ENCODE results near the gene ECE1.
"Not testable (repeated sequence)": the region's sequence is repeated elsewhere in the genome, so short reads cannot be mapped to it uniquely, and the experiment has no call there.

Gene ECE1

GRCh38 chr1:21216835-21217811 is 73.1 kb downstream of the ECE1 start:
- Histone ChIP-seq H3K79me2 (ENCODE audit: insufficient read depth, low read length) (no peaks in the 10 kb centered on the region), H3F3A (ENCODE audit: low read depth) (no peaks in the 10 kb centered on the region), H3K4me3 (ENCODE audit: low read length, poor library complexity, severe bottlenecking) (no peak overlapping the region), H3K4me2 (ENCODE audit: low read depth, low read length, poor library complexity, severe bottlenecking) (no peak overlapping the region), H3K36me3 (ENCODE audit: insufficient read depth, low read length) (no peaks in the 10 kb centered on the region), H3K9ac (ENCODE audit: low read depth, low read length, poor library complexity, severe bottlenecking) (no peak overlapping the region), H3K4me1 (ENCODE audit: insufficient read depth, low read length, poor library complexity, severe bottlenecking) (no peaks in the 10 kb centered on the region), H3K9me2 (replicated peaks; ENCODE audit: low read depth, low read length) (no peaks in the 10 kb centered on the region), H4K20me1 (ENCODE audit: insufficient read depth, low read length, poor library complexity, severe bottlenecking) (no peaks in the 10 kb centered on the region), H3K9me3 (ENCODE audit: insufficient read depth, low read depth, low read length) (no peaks in the 10 kb centered on the region), H2AFZ (ENCODE audit: low read length) (no peak overlapping the region), H3K27me3 (ENCODE audit: insufficient read depth, low read length, poor library complexity, severe bottlenecking) (no peaks in the 10 kb centered on the region)
- peak; percentile 81 for TF ChIP-seq CTCF (conservative IDR thresholded peaks at IDR 0.05; ENCODE audit: low read length)
- no peak for TF ChIP-seq EZH2phosphoT487 (IDR thresholded peaks at IDR 0.05; ENCODE audit: borderline replicate concordance)

- no peaks in the 10 kb centered on the region for H3K9me2 ChIP-seq (replicated peaks; ENCODE audit: low read depth, low read length)
- no peaks in the 10 kb centered on the region for H3K27me3 ChIP-seq (ENCODE audit: insufficient read depth, low read length, poor library complexity, severe bottlenecking)
- H3K9me3 ChIP-seq (ENCODE audit: insufficient read depth, low read depth, low read length): no peaks in the 10 kb centered on the region
- H3K9ac ChIP-seq (ENCODE audit: low read depth, low read length, poor library complexity, severe bottlenecking): no peak overlapping the region
- no peaks in the 10 kb centered on the region for H4K20me1 ChIP-seq (ENCODE audit: insufficient read depth, low read length, poor library complexity, severe bottlenecking)
- H2AFZ ChIP-seq (ENCODE audit: low read length): no peak overlapping the region
- H3F3A ChIP-seq (ENCODE audit: low read depth): no peaks in the 10 kb centered on the region
- H3K4me2 ChIP-seq (ENCODE audit: low read depth, low read length, poor library complexity, severe bottlenecking): no peak overlapping the region
- no peaks in the 10 kb centered on the region for H3K36me3 ChIP-seq (ENCODE audit: insufficient read depth, low read length)
- H3K79me2 ChIP-seq (ENCODE audit: insufficient read depth, low read length): no peaks in the 10 kb centered on the region
- no peak for TF ChIP-seq CTCF (conservative IDR thresholded peaks at IDR 0.05; ENCODE audit: low read length)
- no peak for TF ChIP-seq EZH2phosphoT487 (IDR thresholded peaks at IDR 0.05; ENCODE audit: borderline replicate concordance)
- no peak overlapping the region for H3K4me3 ChIP-seq (ENCODE audit: low read length, poor library complexity, severe bottlenecking)
- no peaks in the 10 kb centered on the region for H3K4me1 ChIP-seq (ENCODE audit: insufficient read depth, low read length, poor library complexity, severe bottlenecking)
These were observed 78.1 kb downstream of the ECE1 start for GRCh38 chr1:21212126-21212525.

DNA sequence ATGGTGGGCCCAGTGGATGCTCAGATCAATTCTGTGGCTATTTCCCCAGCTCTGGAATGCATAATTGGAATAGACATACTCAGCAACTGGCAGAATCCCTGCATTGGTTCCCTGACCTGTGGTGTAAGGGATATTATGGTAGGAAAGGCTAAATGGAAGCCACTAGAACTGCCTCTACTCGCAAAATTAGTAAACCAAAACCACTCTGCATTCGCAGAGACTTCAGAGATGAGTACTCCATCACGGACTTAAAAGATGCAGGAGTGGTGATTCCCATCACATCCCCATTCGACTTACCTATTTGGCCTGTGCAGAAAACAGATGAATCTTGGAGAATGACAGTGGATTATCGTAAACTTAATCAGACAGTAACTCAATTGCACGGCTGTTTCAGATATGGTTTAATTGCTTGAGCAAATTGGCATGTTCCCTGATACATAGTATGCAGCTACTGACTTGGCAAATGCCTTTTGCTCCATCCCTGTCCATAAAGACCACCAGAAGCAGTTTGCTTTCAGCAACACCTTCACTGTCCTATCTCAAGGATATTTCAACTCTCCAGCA is 82.0 kb downstream of the ECE1 start:
- H3K9me3 ChIP-seq (ENCODE audit: insufficient read depth, low read depth, low read length); H3K4me1 ChIP-seq (ENCODE audit: insufficient read depth, low read length, poor library complexity, severe bottlenecking); H3K9me2 ChIP-seq (replicated peaks; ENCODE audit: low read depth, low read length); H3K4me2 ChIP-seq (ENCODE audit: low read depth, low read length, poor library complexity, severe bottlenecking); H3K4me3 ChIP-seq (ENCODE audit: low read length, poor library complexity, severe bottlenecking); H4K20me1 ChIP-seq (ENCODE audit: insufficient read depth, low read length, poor library complexity, severe bottlenecking); H3K9ac ChIP-seq (ENCODE audit: low read depth, low read length, poor library complexity, severe bottlenecking); H3F3A ChIP-seq (ENCODE audit: low read depth); H3K36me3 ChIP-seq (ENCODE audit: insufficient read depth, low read length); H2AFZ ChIP-seq (ENCODE audit: low read length); H3K79me2 ChIP-seq (ENCODE audit: insufficient read depth, low read length); H3K27me3 ChIP-seq (ENCODE audit: insufficient read depth, low read length, poor library complexity, severe bottlenecking): not testable (repeated sequence)
